ENCODE data around the gene FEN1.
A peak's percentile ranks its signal among the peaks of the same experiment; 100 is the strongest.

FEN1 gene

GRCh38 chr11:61817471-61818202 is 24.9 kb downstream of the FEN1 start:
- DNase-seq (ENCODE audit: low spot score): no peak

GRCh38 chr11:61820174-61820573 is 27.5 kb downstream of the FEN1 start:
- DNase-seq (ENCODE audit: low spot score): peak; percentile 30

DNA sequence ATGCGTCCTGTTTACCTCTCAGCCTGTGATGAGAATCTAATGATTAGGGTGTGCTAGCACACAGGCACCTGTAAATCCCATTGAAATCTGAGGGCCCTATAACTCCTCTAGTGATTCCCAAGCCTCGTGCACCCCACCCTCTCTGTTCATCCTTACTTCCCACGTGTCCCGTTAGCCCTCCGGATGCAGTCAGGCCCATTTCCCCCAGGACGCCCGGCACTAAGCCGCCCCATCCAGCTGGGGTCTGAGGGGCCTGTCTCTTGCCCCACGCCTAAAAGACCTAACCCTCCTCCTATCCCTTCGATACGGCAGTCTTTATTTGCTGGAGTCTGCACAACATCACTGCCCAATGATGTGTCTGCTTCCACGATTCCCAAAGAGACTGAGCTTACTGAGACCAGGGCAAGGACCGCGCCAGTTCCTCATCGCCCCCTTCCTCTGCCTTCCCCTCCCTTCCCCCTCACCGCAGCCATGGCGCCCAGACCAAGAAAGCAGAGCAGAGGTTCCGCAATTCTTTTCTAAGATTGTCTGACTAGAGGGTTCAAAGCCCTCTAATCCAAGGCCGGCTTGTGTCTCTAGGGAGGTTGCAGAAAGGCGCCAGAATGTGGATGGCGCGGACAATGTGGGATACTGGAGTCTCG is 34.3 kb downstream of the FEN1 start:
- DNase-seq (ENCODE audit: low spot score): no peak

DNA sequence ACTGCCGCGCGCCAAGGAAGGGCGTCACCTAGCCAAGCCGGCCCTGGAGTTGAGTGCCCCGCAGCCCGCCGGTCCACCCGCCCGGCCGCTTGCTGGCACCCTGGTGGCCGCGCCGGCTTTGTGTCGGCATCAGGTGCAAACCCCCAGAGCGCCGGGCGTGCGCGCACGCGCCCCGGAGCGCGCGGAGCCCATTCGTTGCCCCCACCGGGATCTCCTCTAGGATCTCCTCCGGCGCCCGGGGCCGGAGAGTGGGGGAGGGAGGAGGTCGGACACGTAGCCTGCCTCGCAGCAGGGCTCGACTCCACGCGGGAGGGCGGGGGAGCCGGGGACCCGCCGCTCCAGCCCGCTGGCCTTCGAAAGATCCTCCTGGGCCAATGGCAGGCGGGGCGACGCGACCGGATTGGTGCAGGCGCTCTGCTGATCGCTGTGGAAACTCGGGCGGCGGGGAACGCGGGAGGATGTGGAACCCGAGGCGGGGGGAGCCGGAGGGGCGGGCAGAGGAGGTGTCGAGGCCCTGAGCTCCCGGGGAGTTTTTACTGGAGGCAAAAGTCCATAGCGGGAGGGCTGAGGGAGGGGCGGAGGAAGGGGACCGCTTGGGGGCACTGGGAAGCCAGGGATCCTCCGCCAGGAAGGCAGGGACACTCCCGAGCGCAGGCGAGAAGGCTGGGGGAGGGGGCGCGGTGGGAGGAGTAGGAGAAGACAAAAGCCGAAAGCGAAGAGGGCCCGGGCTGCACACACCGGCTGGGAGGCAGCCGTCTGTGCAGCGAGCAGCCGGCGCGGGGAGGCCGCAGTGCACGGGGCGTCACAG is 35.1 kb downstream of the FEN1 start, which contains the start of gene FADS2:
TSS of gene FADS2 (plus strand) at position 730 of the 808 bp plus-strand sequence. CDS start 91 bp downstream, outside the sequence.
- DNase-seq (ENCODE audit: low spot score): peak; percentile 54

GRCh38 chr11:61828379-61828628 is 35.6 kb downstream of the FEN1 start:
- DNase-seq (ENCODE audit: low spot score): no peak

- peak; percentile 44 for DNase-seq (ENCODE audit: low spot score)
Observed at GRCh38 chr11:61828629-61829407, 36.1 kb downstream of the FEN1 start.

DNA sequence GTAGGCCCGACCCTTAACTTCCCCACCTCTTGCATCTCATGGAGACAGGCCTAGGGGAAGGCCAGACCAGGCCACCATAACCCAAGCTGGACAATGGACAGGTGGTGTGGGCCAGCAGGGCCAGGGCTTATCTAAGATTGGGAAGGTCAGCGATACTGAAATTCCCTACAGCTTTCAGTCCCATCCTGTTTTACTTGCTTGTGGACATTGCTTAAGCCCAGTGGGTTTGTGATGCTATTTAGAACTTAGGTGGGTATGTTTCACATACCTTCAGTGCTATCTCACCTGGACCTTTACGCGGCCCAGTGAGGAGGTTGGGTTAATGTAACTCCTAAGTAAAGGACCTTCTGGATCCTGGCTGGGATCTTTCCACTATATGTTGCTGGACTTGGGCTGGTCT is 37.1 kb downstream of the FEN1 start:
- no peak for DNase-seq (ENCODE audit: low spot score)

- DNase-seq (ENCODE audit: low spot score): no peak
Observed at GRCh38 chr11:61830237-61831105, 37.8 kb downstream of the FEN1 start.

DNA sequence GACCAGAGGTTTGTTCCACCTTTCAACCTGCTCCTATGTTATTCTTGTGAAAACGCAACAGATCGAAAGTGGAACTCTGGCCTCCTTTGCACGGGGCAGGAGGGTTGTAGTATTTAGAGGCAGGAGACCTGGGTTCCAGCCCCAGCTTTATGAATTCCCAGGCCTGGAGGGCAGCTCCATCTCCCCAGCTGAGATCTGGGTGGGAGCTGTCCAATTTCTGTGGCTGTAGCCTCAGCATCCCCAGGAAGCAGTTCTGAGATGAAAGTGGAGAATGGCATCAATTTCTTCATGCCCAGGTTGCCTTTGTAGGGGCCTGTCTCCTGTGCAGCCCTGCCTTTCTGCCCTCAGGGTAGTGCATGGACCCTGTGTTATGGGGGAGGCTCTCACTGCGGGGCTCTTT is 39.5 kb downstream of the FEN1 start:
- DNase-seq (ENCODE audit: low spot score): no peak

- DNase-seq (ENCODE audit: low spot score): peak; percentile 53
Observed at GRCh38 chr11:61832754-61833153, 40.0 kb downstream of the FEN1 start.

- peak; percentile 58 for DNase-seq (ENCODE audit: low spot score)
Observed at GRCh38 chr11:61833471-61833870, 40.8 kb downstream of the FEN1 start.

GRCh38 chr11:61833926-61834277 is 41.2 kb downstream of the FEN1 start:
- no peak for DNase-seq (ENCODE audit: low spot score)

GRCh38 chr11:61834278-61835048 is 41.8 kb downstream of the FEN1 start:
- peak; percentile 89 for DNase-seq (ENCODE audit: low spot score)

- no peak for DNase-seq (ENCODE audit: low spot score)
Observed at GRCh38 chr11:61836193-61836592, 43.5 kb downstream of the FEN1 start.

GRCh38 chr11:61837411-61838005 is 44.8 kb downstream of the FEN1 start:
- no peak for DNase-seq (ENCODE audit: low spot score)

DNA sequence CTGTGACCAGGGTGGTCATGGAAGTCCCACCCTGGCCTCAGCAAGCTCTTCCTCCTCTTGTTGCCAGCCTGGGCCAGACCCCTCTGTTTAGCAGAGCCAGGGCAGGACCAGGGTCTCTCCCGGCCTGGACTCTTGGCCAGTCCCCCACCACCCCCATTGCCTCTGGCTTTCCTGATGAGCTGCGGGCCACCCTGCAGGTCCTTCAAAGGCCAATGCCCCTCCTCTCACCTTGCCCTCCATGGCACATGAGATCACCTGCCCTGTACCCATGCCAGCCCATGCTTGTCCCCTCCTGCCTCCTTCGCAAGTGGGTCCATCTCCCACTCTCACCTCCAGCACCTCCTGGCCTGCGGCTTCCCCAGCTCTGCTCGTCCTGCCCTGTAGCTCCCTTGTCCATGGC is 45.8 kb downstream of the FEN1 start:
- DNase-seq (ENCODE audit: low spot score): no peak

- no peak for DNase-seq (ENCODE audit: low spot score)
Observed at GRCh38 chr11:61838921-61839320, 46.2 kb downstream of the FEN1 start.

DNA sequence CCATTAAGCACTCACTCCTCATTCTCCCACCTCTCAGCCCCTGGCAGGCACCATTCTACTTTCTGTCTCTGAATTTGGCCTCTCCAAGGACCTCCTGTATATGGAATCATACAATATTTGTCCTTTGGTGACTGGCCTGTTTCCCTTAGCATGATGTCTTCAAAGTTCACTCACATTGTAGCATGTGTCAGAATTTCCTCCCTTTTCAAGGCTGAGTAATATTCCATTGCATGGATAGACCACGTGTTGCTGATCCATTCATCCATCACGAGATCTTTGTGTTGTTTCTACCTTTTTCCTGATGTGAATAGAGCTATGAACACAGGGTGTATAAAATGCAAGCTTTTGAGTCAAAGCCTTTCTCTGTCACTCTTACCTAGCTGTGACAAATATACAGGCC is 47.0 kb downstream of the FEN1 start:
- no peak for DNase-seq (ENCODE audit: low spot score)

DNA sequence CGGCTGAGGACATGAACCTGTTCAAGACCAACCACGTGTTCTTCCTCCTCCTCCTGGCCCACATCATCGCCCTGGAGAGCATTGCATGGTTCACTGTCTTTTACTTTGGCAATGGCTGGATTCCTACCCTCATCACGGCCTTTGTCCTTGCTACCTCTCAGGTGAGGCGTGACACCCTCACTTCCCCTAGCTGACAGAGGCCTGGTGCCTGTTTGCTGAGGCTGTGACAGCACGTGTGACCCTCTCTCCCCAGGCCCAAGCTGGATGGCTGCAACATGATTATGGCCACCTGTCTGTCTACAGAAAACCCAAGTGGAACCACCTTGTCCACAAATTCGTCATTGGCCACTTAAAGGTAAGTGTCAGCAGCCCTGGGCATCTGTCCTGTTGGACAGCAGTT is 47.7 kb downstream of the FEN1 start:
- no peak for DNase-seq (ENCODE audit: low spot score)

Data from hematopoietic multipotent progenitor cell treated with erythropoietin and hydrocortisone succinate and interleukin-3 and kit ligand, for 15 days (in vitro differentiated cells).